Retinal pigment epithelial cell (primary cell): Measurements from ENCODE around the gene FJX1.
A peak's percentile ranks its signal among the peaks of the same experiment; 100 is the strongest.
"Not testable (repeated sequence)": the region's sequence is repeated elsewhere in the genome, so short reads cannot be mapped to it uniquely, and the experiment has no call there.

ENCODE experiments used
- DNase-seq: peaks from one replicate; pipeline ENCODE4 v3.0.0-alpha.2; 2010; ENCODE audit warnings: low read depth
- H3K4me3 ChIP-seq: 2 replicates; pipeline ENCODE4 v1.5.1; 2011; ENCODE audit warnings: mild to moderate bottlenecking, low read length, control low read depth, moderate library complexity
- CTCF ChIP-seq: conservative IDR thresholded peaks from 2 replicates; pipeline ENCODE4 v1.5.1; 2011; ENCODE audit warnings: low read depth, low read length, control low read depth, inconsistent platforms

The FJX1 gene

GRCh38 chr11:35641171-35641897 lies 23.1 kb downstream of the FJX1 start:
- no peak for TF ChIP-seq CTCF
- peak; percentile 78 for DNase-seq
- no peak overlapping the region for H3K4me3 ChIP-seq

- no peak overlapping the region for H3K4me3 ChIP-seq
- no peak for TF ChIP-seq CTCF
- no peak for DNase-seq
Observed at GRCh38 chr11:35641964-35642363, 23.7 kb downstream of the FJX1 start.

GRCh38 chr11:35647421-35648093 lies 29.3 kb downstream of the FJX1 start:
- no peak overlapping the region for H3K4me3 ChIP-seq
- no peak for DNase-seq
- TF ChIP-seq CTCF, result no peak

GRCh38 chr11:35650006-35650405 lies 31.7 kb downstream of the FJX1 start:
- no peak for DNase-seq
- no peak for TF ChIP-seq CTCF
- H3K4me3 ChIP-seq, result no peak overlapping the region

GRCh38 chr11:35650467-35650866 lies 32.2 kb downstream of the FJX1 start:
- no peak overlapping the region for H3K4me3 ChIP-seq
- no peak for DNase-seq
- no peak for TF ChIP-seq CTCF

GRCh38 chr11:35651263-35651662 lies 33.0 kb downstream of the FJX1 start:
- no peak for TF ChIP-seq CTCF
- no peak for DNase-seq
- no peak overlapping the region for H3K4me3 ChIP-seq

GRCh38 chr11:35652786-35653185 lies 34.5 kb downstream of the FJX1 start:
- not testable (repeated sequence) for H3K4me3 ChIP-seq, DNase-seq
